H1 (cell line): ENCODE measurements around the gene DCUN1D3. TPM values are rescaled to one million over a fixed set of nuclear protein-coding genes. Genes with fewer than 3 reads are reported as not detected.

Source experiments
- ASH2L ChIP-seq: fragments of 200-600, 300-600 bp; sonication (generic); IDR thresholded peaks from one replicate; pipeline ENCODE4 v1.7.1; 2017; ENCODE audit warnings: low read length
- CBX5 ChIP-seq: fragments of 300-800, 300-1000 bp; sonication (generic); IDR thresholded peaks from 2 replicates; pipeline ENCODE4 v1.7.1; 2016; ENCODE audit warnings: antibody characterized with exemption, low read length, low read depth
- E2F6 ChIP-seq: IDR thresholded peaks from 2 replicates; pipeline ENCODE4 v1.6.1; 2012; ENCODE audit warnings: inconsistent platforms
- JUN ChIP-seq: IDR thresholded peaks from 2 replicates; pipeline ENCODE4 v1.6.1; 2011; ENCODE audit warnings: low read depth, mild to moderate bottlenecking, improper control_type of control experiment, low read length
- POLR2AphosphoS5 ChIP-seq: IDR thresholded peaks from 2 replicates; pipeline ENCODE4 v1.6.1; 2011; ENCODE audit warnings: low read depth, low read length
- TEAD4 ChIP-seq: IDR thresholded peaks from 2 replicates; pipeline ENCODE4 v1.6.1; 2012; ENCODE audit warnings: low read depth, low read length, inconsistent platforms, mixed read lengths
- polyA plus RNA-seq, 7 experiments: library from polyadenylated mRNA; depleted of rRNA in 3 of 7; stranded (reverse) in 5 of 7; unstranded in 2 of 7; fragments of >200 nt in 5 of 7; fragments of 200-250 nt in 2 of 7; gene quantifications; 1 replicate in 5 of 7; 2 replicates in 1 of 7; 4 replicates in 1 of 7; pipeline versions ENCODE4 v1.2.1 to v1.2.3, GENCODE V29; 2011 to 2013; ENCODE audit warnings: missing spikeins in 2 of 7, mixed read lengths in 2 of 7
- total RNA-seq: library from RNA; stranded (reverse); fragmentation: NEBNext Ultra II Directional; extraction: Animal tissue kit (Norgen Biotek cat#: 25700); gene quantifications from 2 replicates; pipeline ENCODE4 v1.2.1, GENCODE V29; 2021

Gene DCUN1D3
- total and polyA plus RNA-seq, 2 of the 8 experiments (the other 6 are each of a cell fraction or from before 2014, with no cell fraction given), result 3.5 to 18.2 TPM

GRCh38 chr16:20844588-20844987 is 55.6 kb downstream of the DCUN1D3 start (continued):
- TF ChIP-seq E2F6, result no peak
- TF ChIP-seq CBX5, result no peak
- no peak for TF ChIP-seq TEAD4
- no peak for TF ChIP-seq POLR2AphosphoS5
- TF ChIP-seq ASH2L, result no peak
- no peak for TF ChIP-seq JUN
